Measurements from ENCODE around the gene ECI2.

The ECI2 gene

GRCh38 chr6:4134841-4135664, at the start of gene ECI2:
ECI2 (minus strand) TSS chr6:4135575; CDS start chr6:4135560, 15 bp downstream.
- peak; percentile 63 for DNase-seq (ENCODE audit: low spot score)

- no peak for DNase-seq (ENCODE audit: low spot score)
Measured at GRCh38 chr6:4180652-4181255, 45.4 kb upstream of the ECI2 start.

GRCh38 chr6:4179960-4180651, 44.7 kb upstream of the ECI2 start:
- DNase-seq (ENCODE audit: low spot score): no peak

GRCh38 chr6:4178737-4179333, 43.5 kb upstream of the ECI2 start:
- DNase-seq (ENCODE audit: low spot score): no peak

GRCh38 chr6:4176907-4177306, 41.5 kb upstream of the ECI2 start:
- DNase-seq (ENCODE audit: low spot score): no peak

- DNase-seq (ENCODE audit: low spot score): no peak
Measured at GRCh38 chr6:4174042-4174441, 38.7 kb upstream of the ECI2 start.

- no peak for DNase-seq (ENCODE audit: low spot score)
Measured at GRCh38 chr6:4172368-4172767, 37.0 kb upstream of the ECI2 start.

- DNase-seq (ENCODE audit: low spot score): no peak
Measured at GRCh38 chr6:4170297-4170696, 34.9 kb upstream of the ECI2 start.

- no peak for DNase-seq (ENCODE audit: low spot score)
Measured at GRCh38 chr6:4169028-4169789, 33.8 kb upstream of the ECI2 start.

GRCh38 chr6:4167833-4168232, 32.5 kb upstream of the ECI2 start:
- DNase-seq (ENCODE audit: low spot score): no peak

- DNase-seq (ENCODE audit: low spot score): no peak
Measured at GRCh38 chr6:4167123-4167522, 31.7 kb upstream of the ECI2 start.

- DNase-seq (ENCODE audit: low spot score): no peak
Measured at GRCh38 chr6:4164456-4164855, 29.1 kb upstream of the ECI2 start.

- DNase-seq (ENCODE audit: low spot score): no peak
Measured at GRCh38 chr6:4164117-4164442, 28.7 kb upstream of the ECI2 start.

GRCh38 chr6:4163408-4164116, 28.2 kb upstream of the ECI2 start:
- DNase-seq (ENCODE audit: low spot score): no peak

GRCh38 chr6:4162370-4162769, 27.0 kb upstream of the ECI2 start:
- DNase-seq (ENCODE audit: low spot score): no peak

- DNase-seq (ENCODE audit: low spot score): no peak
Measured at GRCh38 chr6:4159491-4159890, 24.1 kb upstream of the ECI2 start.

- no peak for DNase-seq (ENCODE audit: low spot score)
Measured at GRCh38 chr6:4157506-4157905, 22.1 kb upstream of the ECI2 start.

GRCh38 chr6:4155848-4156466, 20.6 kb upstream of the ECI2 start:
- DNase-seq (ENCODE audit: low spot score): peak; percentile 64

- no peak for DNase-seq (ENCODE audit: low spot score)
Measured at GRCh38 chr6:4153514-4153985, 18.2 kb upstream of the ECI2 start.

- no peak for DNase-seq (ENCODE audit: low spot score)
Measured at GRCh38 chr6:4145083-4145482, 9.7 kb upstream of the ECI2 start.

- no peak for DNase-seq (ENCODE audit: low spot score)
Measured at GRCh38 chr6:4139272-4139671, 3.9 kb upstream of the ECI2 start.

All from hepatic stellate cell (primary cell).